Dedifferentiated amniotic fluid mesenchymal stem cell (primary cell): Measurements from ENCODE around the gene HEXIM1.
A peak's percentile ranks its signal among the peaks of the same experiment; 100 is the strongest.
"Not testable (repeated sequence)": the region's sequence is repeated elsewhere in the genome, so short reads cannot be mapped to it uniquely, and the experiment has no call there.

Source experiments
- DNase-seq: peaks from one replicate; pipeline ENCODE4 v3.0.0-alpha.2; 2016; ENCODE audit errors: extremely low spot score

HEXIM1 gene

GRCh38 chr17:45113424-45113754 lies 34.9 kb upstream of the HEXIM1 start:
- no peak for DNase-seq

GRCh38 chr17:45114117-45114932 lies 34.0 kb upstream of the HEXIM1 start:
- no peak for DNase-seq

GRCh38 chr17:45115015-45115625 lies 33.2 kb upstream of the HEXIM1 start:
- no peak for DNase-seq

- DNase-seq, result no peak
Observed at GRCh38 chr17:45115871-45116270, 32.4 kb upstream of the HEXIM1 start.

- no peak for DNase-seq
Observed at GRCh38 chr17:45116434-45117016, 31.8 kb upstream of the HEXIM1 start.

- DNase-seq, result no peak
Observed at GRCh38 chr17:45117334-45117733, 30.9 kb upstream of the HEXIM1 start.

- DNase-seq, result no peak
Observed at GRCh38 chr17:45117848-45118646, 30.2 kb upstream of the HEXIM1 start.

GRCh38 chr17:45118691-45119090 lies 29.6 kb upstream of the HEXIM1 start:
- DNase-seq, result no peak

- DNase-seq, result no peak
Observed at GRCh38 chr17:45119964-45120363, 28.3 kb upstream of the HEXIM1 start.

GRCh38 chr17:45120558-45120957 lies 27.7 kb upstream of the HEXIM1 start:
- DNase-seq, result no peak

GRCh38 chr17:45121055-45121454 lies 27.2 kb upstream of the HEXIM1 start:
- DNase-seq, result no peak

- no peak for DNase-seq
Observed at GRCh38 chr17:45123076-45123770, 25.1 kb upstream of the HEXIM1 start.

- DNase-seq, result peak; percentile 74
Observed at GRCh38 chr17:45123930-45124796, 24.1 kb upstream of the HEXIM1 start.

GRCh38 chr17:45124797-45125122 lies 23.5 kb upstream of the HEXIM1 start:
- not testable (repeated sequence) for DNase-seq

- no peak for DNase-seq
Observed at GRCh38 chr17:45125509-45125908, 22.8 kb upstream of the HEXIM1 start.

- no peak for DNase-seq
Observed at GRCh38 chr17:45127207-45127547, 21.1 kb upstream of the HEXIM1 start.

- peak; percentile 34 for DNase-seq
Observed at GRCh38 chr17:45127548-45128300, 20.6 kb upstream of the HEXIM1 start.

GRCh38 chr17:45128331-45128730 lies 19.9 kb upstream of the HEXIM1 start:
- no peak for DNase-seq

- DNase-seq, result no peak
Observed at GRCh38 chr17:45128989-45129388, 19.3 kb upstream of the HEXIM1 start.

GRCh38 chr17:45129426-45129939 lies 18.8 kb upstream of the HEXIM1 start:
- DNase-seq, result peak; percentile 87
